Embryonic facial prominence (tissue), 1 donor: ENCODE measurements around the gene MLLT6.
A peak's percentile ranks its signal among the peaks of the same experiment; 100 is the strongest.

ENCODE experiments used
- DNase-seq: peaks from one replicate; pipeline ENCODE4 v3.0.0-alpha.2; 2016; ENCODE audit errors: extremely low spot score

MLLT6 gene

GRCh38 chr17:38674749-38675615 is 30.1 kb upstream of the MLLT6 start, which contains the start of gene EPOP:
Gene EPOP (minus strand): TSS chr17:38674957. CDS start chr17:38674495, 462 bp downstream.
- no peak for DNase-seq

- no peak for DNase-seq
Measured at GRCh38 chr17:38676706-38677504, 28.2 kb upstream of the MLLT6 start.

- no peak for DNase-seq
Measured at GRCh38 chr17:38677819-38678218, 27.3 kb upstream of the MLLT6 start.

GRCh38 chr17:38681096-38681495 is 24.0 kb upstream of the MLLT6 start:
- no peak for DNase-seq

GRCh38 chr17:38685491-38685890 is 19.6 kb upstream of the MLLT6 start:
- DNase-seq, result no peak

GRCh38 chr17:38687286-38687685 is 17.8 kb upstream of the MLLT6 start:
- no peak for DNase-seq

- no peak for DNase-seq
Measured at GRCh38 chr17:38690386-38690785, 14.7 kb upstream of the MLLT6 start.

- no peak for DNase-seq
Measured at GRCh38 chr17:38691154-38691553, 13.9 kb upstream of the MLLT6 start.

GRCh38 chr17:38693700-38694329 is 11.3 kb upstream of the MLLT6 start:
- no peak for DNase-seq

GRCh38 chr17:38697061-38697820 is 7.8 kb upstream of the MLLT6 start:
- DNase-seq, result no peak

GRCh38 chr17:38698760-38699159 is 6.3 kb upstream of the MLLT6 start:
- DNase-seq, result no peak

- no peak for DNase-seq
Measured at GRCh38 chr17:38701504-38702165, 3.4 kb upstream of the MLLT6 start.

GRCh38 chr17:38702166-38702915 is 2.7 kb upstream of the MLLT6 start:
- peak; percentile 48 for DNase-seq

- DNase-seq, result no peak
Measured at GRCh38 chr17:38702916-38703741, 1.9 kb upstream of the MLLT6 start.

- no peak for DNase-seq
Measured at GRCh38 chr17:38703742-38704605, 1.1 kb upstream of the MLLT6 start.

- no peak for DNase-seq
Measured at GRCh38 chr17:38705523-38705802, 390 bp downstream of the MLLT6 start.

GRCh38 chr17:38705803-38706504 is 881 bp downstream of the MLLT6 start:
- DNase-seq, result no peak
